H9 (cell line): Measurements from ENCODE around the gene CREB5. TPM values are rescaled to one million over a fixed set of nuclear protein-coding genes. Genes with fewer than 3 reads are reported as not detected.

Experiments
- DNase-seq: peaks from one replicate; pipeline ENCODE4 v3.0.0-alpha.2; 2017
- H2AFZ ChIP-seq: one replicate; pipeline ENCODE4 v1.6.1; 2013; ENCODE audit warnings: mild to moderate bottlenecking, low read length, control low read depth, moderate library complexity
- H2AK5ac ChIP-seq: 2 replicates; pipeline ENCODE4 v1.6.1; 2013; ENCODE audit warnings: low read length, control low read depth, mixed read lengths; ENCODE audit not compliant: insufficient read length
- H2BK120ac ChIP-seq: one replicate; pipeline ENCODE4 v1.6.1; 2013; ENCODE audit warnings: low read depth, mild to moderate bottlenecking, low read length, control low read depth, inconsistent platforms; ENCODE audit not compliant: poor library complexity, severe bottlenecking
- H2BK12ac ChIP-seq: 2 replicates; pipeline ENCODE4 v1.6.1; 2013; ENCODE audit warnings: low read length, control low read depth, mixed read lengths, low read depth; ENCODE audit not compliant: insufficient read length
- H2BK15ac ChIP-seq: 2 replicates; pipeline ENCODE4 v1.6.1; 2013; ENCODE audit warnings: low read depth, low read length, control low read depth
- H2BK20ac ChIP-seq: one replicate; pipeline ENCODE4 v1.6.1; 2013; ENCODE audit warnings: low read depth, mild to moderate bottlenecking, low read length, control low read depth, inconsistent platforms; ENCODE audit not compliant: poor library complexity, severe bottlenecking
- H2BK5ac ChIP-seq: 2 replicates; pipeline ENCODE4 v1.6.1; 2013; ENCODE audit warnings: low read length, control low read depth, mixed read lengths; ENCODE audit not compliant: insufficient read length
- H3K14ac ChIP-seq: 2 replicates; pipeline ENCODE4 v1.6.1; 2013; ENCODE audit warnings: low read length, control low read depth; ENCODE audit not compliant: insufficient read depth
- H3K18ac ChIP-seq: 2 replicates; pipeline ENCODE4 v1.6.1; 2013; ENCODE audit warnings: low read depth, mild to moderate bottlenecking, mixed read lengths, low read length, control low read depth; ENCODE audit not compliant: insufficient read length
- H3K23ac ChIP-seq: 2 replicates; pipeline ENCODE4 v1.6.1; 2013; ENCODE audit warnings: low read length, control low read depth, mixed read lengths, low read depth; ENCODE audit not compliant: insufficient read length
- H3K23me2 ChIP-seq: 2 replicates; pipeline ENCODE4 v1.6.1; 2013; ENCODE audit warnings: low read depth, mild to moderate bottlenecking, mixed read lengths, low read length, control low read depth; ENCODE audit not compliant: insufficient read length, poor library complexity, severe bottlenecking
- H3K27ac ChIP-seq: 2 replicates; pipeline ENCODE4 v1.5.1; 2013; ENCODE audit warnings: low read length, control low read depth, mixed read lengths, low read depth; ENCODE audit not compliant: insufficient read length
- H3K27me3 ChIP-seq: 2 replicates; pipeline ENCODE4 v1.6.1; 2013; ENCODE audit warnings: low read length, control low read depth, inconsistent platforms; ENCODE audit not compliant: insufficient read depth
- H3K4ac ChIP-seq: 2 replicates; pipeline ENCODE4 v1.6.1; 2013; ENCODE audit warnings: low read depth, mild to moderate bottlenecking, control low read depth, inconsistent platforms, low read length, moderate library complexity
- H3K4me1 ChIP-seq: 2 replicates; pipeline ENCODE4 v1.6.1; 2013; ENCODE audit warnings: low read length, control low read depth, inconsistent platforms; ENCODE audit not compliant: insufficient read depth
- H3K4me2 ChIP-seq: 2 replicates; pipeline ENCODE4 v1.6.1; 2013; ENCODE audit warnings: low read length, control low read depth, mixed read lengths; ENCODE audit not compliant: insufficient read length, insufficient read depth
- H3K56ac ChIP-seq: 2 replicates; pipeline ENCODE4 v1.6.1; 2013; ENCODE audit warnings: low read depth, mild to moderate bottlenecking, mixed read lengths, low read length, control low read depth; ENCODE audit not compliant: insufficient read length
- H3K79me1 ChIP-seq: 2 replicates; pipeline ENCODE4 v1.6.1; 2013; ENCODE audit warnings: low read depth, mild to moderate bottlenecking, moderate library complexity, low read length, control low read depth, inconsistent platforms; ENCODE audit not compliant: insufficient read depth, poor library complexity, severe bottlenecking
- H3K79me2 ChIP-seq: 2 replicates; pipeline ENCODE4 v1.6.1; 2013; ENCODE audit warnings: low read length, control low read depth, inconsistent platforms; ENCODE audit not compliant: insufficient read depth
- H3K9ac ChIP-seq: 2 replicates; pipeline ENCODE4 v1.6.1; 2013; ENCODE audit warnings: low read length, control low read depth, mixed read lengths; ENCODE audit not compliant: insufficient read length; ENCODE audit errors: extremely low read depth
- H3K9me3 ChIP-seq: one replicate; pipeline ENCODE4 v1.6.1; 2013; ENCODE audit warnings: low read depth, low read length, inconsistent platforms; ENCODE audit not compliant: control insufficient read depth
- H3T11ph ChIP-seq: one replicate; pipeline ENCODE4 v1.6.1; 2013; ENCODE audit warnings: mild to moderate bottlenecking, low read length, control low read depth, inconsistent platforms
- H4K20me1 ChIP-seq: one replicate; pipeline ENCODE4 v1.6.1; 2013; ENCODE audit not compliant: control insufficient read depth, insufficient read length, insufficient read depth
- H4K5ac ChIP-seq: 2 replicates; pipeline ENCODE4 v1.6.1; 2013; ENCODE audit warnings: low read depth, mild to moderate bottlenecking, mixed read lengths, low read length, control low read depth; ENCODE audit not compliant: insufficient read length
- H4K8ac ChIP-seq: replicated peaks from 2 replicates; pipeline ENCODE4 v1.6.1; 2013; ENCODE audit warnings: low read length, control low read depth, mixed read lengths, low read depth; ENCODE audit not compliant: insufficient read length
- H4K91ac ChIP-seq: 2 replicates; pipeline ENCODE4 v1.6.1; 2013; ENCODE audit warnings: low read depth, mild to moderate bottlenecking, moderate library complexity, mixed read lengths, low read length, control low read depth; ENCODE audit not compliant: insufficient read length
- H3K27ac Mint-ChIP-seq, 3 experiments: 2 replicates in 2 of 3; 3 replicates in 1 of 3; pipeline ENCODE4 v1.8.0; 2020 to 2021; ENCODE audit warnings: mixed read lengths in 3 of 3, mild to moderate bottlenecking in 1 of 3, moderate library complexity in 1 of 3
- H3K27me3 Mint-ChIP-seq: 2 replicates; pipeline ENCODE4 v1.8.0; 2021; ENCODE audit warnings: low read depth, mild to moderate bottlenecking, moderate library complexity, mixed read lengths
- H3K36me3 Mint-ChIP-seq, 3 experiments: 2 replicates in 2 of 3; 3 replicates in 1 of 3; pipeline ENCODE4 v1.8.0; 2020 to 2021; ENCODE audit warnings: low read depth in 3 of 3, mixed read lengths in 3 of 3; ENCODE audit not compliant: insufficient read depth in 1 of 3
- H3K4me1 Mint-ChIP-seq, 2 experiments: 2 replicates each; pipeline ENCODE4 v1.8.0; 2020; ENCODE audit warnings: mixed read lengths in 2 of 2
- H3K4me3 Mint-ChIP-seq, 2 experiments: 2 replicates in 1 of 2; 3 replicates in 1 of 2; pipeline ENCODE4 v1.8.0; 2020 to 2021; ENCODE audit warnings: mild to moderate bottlenecking in 2 of 2, mixed read lengths in 2 of 2, moderate library complexity in 1 of 2
- H3K9me3 Mint-ChIP-seq, 2 experiments: 2 replicates in 1 of 2; 3 replicates in 1 of 2; pipeline ENCODE4 v1.8.0; 2020; ENCODE audit warnings: mild to moderate bottlenecking in 2 of 2, mixed read lengths in 2 of 2, moderate library complexity in 1 of 2
- CTCF ChIP-seq: fragments of 200-600 bp; sonication (generic); conservative IDR thresholded peaks from 3 replicates; pipeline ENCODE4 v1.8.0; 2021; ENCODE audit warnings: antibody characterized with exemption, mild to moderate bottlenecking
- WGBS: extraction: QIAGEN DNeasy Blood & Tissue Kit; methylation state at CpG from one replicate; pipeline ENCODE4 v1.1.7; 2013; ENCODE audit warnings: missing lambda C conversion rate, low lambda C conversion rate, mixed read lengths; ENCODE audit not compliant: insufficient read length; ENCODE audit errors: extremely low coverage; 5-methylcytosine and 5-hydroxymethylcytosine counted together
- total RNA-seq: library from RNA; stranded (reverse); gene quantifications from 2 replicates; pipeline ENCODE4 v1.2.1, GENCODE V29; 2021

The CREB5 gene
- total RNA-seq, 1 experiment from 2014 or later: 4.0 TPM

GRCh38 chr7:28750981-28751380 is 338.7 kb downstream of the CREB5 start:
- Histone ChIP-seq H4K8ac (no peak overlapping the region), H4K20me1 (no peaks in the 10 kb centered on the region), H3K27me3 (no peaks in the 10 kb centered on the region), H3K79me1 (no peaks in the 10 kb centered on the region), H2BK20ac (no peak overlapping the region), H3K56ac (no peak overlapping the region), H3K9me3 (no peaks in the 10 kb centered on the region), H2AFZ (no peak overlapping the region), H3K27ac (no peak overlapping the region), H3K18ac (no peak overlapping the region), H3K4me2 (no peak overlapping the region), H3K23me2 (no peaks in the 10 kb centered on the region), H4K5ac (no peak overlapping the region), H2BK120ac (no peak overlapping the region), H3K4me1 (no peaks in the 10 kb centered on the region), H3K79me2 (no peaks in the 10 kb centered on the region), H2BK12ac (no peak overlapping the region), H3T11ph (no peak overlapping the region), H2BK15ac (no peak overlapping the region), H4K91ac (no peak overlapping the region), H3K9ac (no peak overlapping the region), H3K23ac (no peak overlapping the region), H2AK5ac (no peak overlapping the region), H3K4ac (no peak overlapping the region), H3K14ac (no peak overlapping the region), H2BK5ac (no peak overlapping the region)
- no peaks in the 10 kb centered on the region for H3K9me3 Mint-ChIP-seq
- no peaks in the 10 kb centered on the region for H3K27me3 Mint-ChIP-seq
- no CpG with 5 or more reads among the region's 6 CpGs for WGBS
- H3K27ac Mint-ChIP-seq: no peak overlapping the region; a peak in 1 of 7 replicates
- no peaks in the 10 kb centered on the region for H3K36me3 Mint-ChIP-seq
- DNase-seq: no peak
- H3K4me3 Mint-ChIP-seq: no peak overlapping the region
- TF ChIP-seq CTCF: no peak
- H3K4me1 Mint-ChIP-seq: peaks cover 29 to 31% of the 10 kb centered on the region in 2 experiments
